Sigmoid colon (tissue), 7 donors: ENCODE data around the gene PRMT6. TPM values are rescaled to one million over a fixed set of nuclear protein-coding genes. Genes with fewer than 3 reads are reported as not detected.
"Not testable (repeated sequence)": the region's sequence is repeated elsewhere in the genome, so short reads cannot be mapped to it uniquely, and the experiment has no call there.

Experiments
- DNase-seq: peaks from one replicate; pipeline ENCODE4 v3.0.0-alpha.2; 2019
- H3K27ac ChIP-seq, 4 donors: fragments of 200-600 bp; sonication (generic); one replicate each; pipeline ENCODE4 v1.5.1; 2016 to 2019; ENCODE audit warnings: mild to moderate bottlenecking in 1 of 4
- H3K27me3 ChIP-seq, 3 donors: fragments of 200-600 bp; sonication (generic); one replicate each; pipeline ENCODE4 v1.5.1; 2019; ENCODE audit warnings: mild to moderate bottlenecking in 1 of 3
- H3K36me3 ChIP-seq, 4 donors: fragments of 200-600 bp; sonication (generic); one replicate each; pipeline ENCODE4 v1.5.1; 2016 to 2019
- H3K4me1 ChIP-seq, 4 donors: fragments of 200-600 bp; sonication (generic); one replicate each; pipeline ENCODE4 v1.5.1; 2017 to 2019
- H3K4me3 ChIP-seq, 4 donors: fragments of 200-600 bp; sonication (generic); one replicate each; pipeline ENCODE4 v1.5.1; 2017 to 2019; ENCODE audit warnings: mild to moderate bottlenecking in 2 of 4, moderate library complexity in 1 of 4
- H3K9me3 ChIP-seq, 4 donors: fragments of 200-600 bp in 3 of 4; sonication (generic) in 3 of 4; one replicate each; pipeline versions ENCODE4 v1.5.1 to v1.6.1; 2013 to 2019
- CTCF ChIP-seq, 4 experiments: fragments of 450-650 bp in 3 of 4; fragments of 200-600 bp in 1 of 4; IDR thresholded peaks; one replicate each; pipeline ENCODE4 v1.5.1; 2016 to 2019; ENCODE audit warnings: antibody characterized with exemption in 4 of 4, mild to moderate bottlenecking in 3 of 4, moderate library complexity in 2 of 4
- EP300 ChIP-seq, 4 donors: sonication (generic); formaldehyde crosslinking; IDR thresholded peaks; one replicate each; pipeline ENCODE4 v1.6.1; 2017; ENCODE audit warnings: antibody characterized with exemption in 4 of 4
- POLR2A ChIP-seq, 2 donors: fragments of 450-650 bp; IDR thresholded peaks; one replicate each; pipeline ENCODE4 v1.6.1; 2016; ENCODE audit warnings: antibody characterized with exemption in 2 of 2, mild to moderate bottlenecking in 2 of 2, moderate library complexity in 2 of 2
- POLR2AphosphoS5 ChIP-seq, 4 donors: sonication (generic); formaldehyde crosslinking; IDR thresholded peaks; one replicate each; pipeline ENCODE4 v1.6.1; 2017; ENCODE audit warnings: antibody characterized with exemption in 4 of 4
- WGBS, 2 donors: extraction: QIAGEN DNeasy Blood & Tissue Kit; methylation state at CpG; one replicate each; pipeline ENCODE4 v1.1.7; 2013; 5-methylcytosine and 5-hydroxymethylcytosine counted together
- intact Hi-C: fragments of 100-400 bp; cut with DNase I; formaldehyde crosslinking; loops from one replicate; pipeline ENCODE4 v1.15.1; 2023
- polyA plus RNA-seq, 3 donors: library from polyadenylated mRNA; stranded (reverse); fragments of 200-250 nt; gene quantifications; one replicate each; pipeline ENCODE4 v1.2.3, GENCODE V29; 2013
- total RNA-seq, 4 donors: library from RNA; depleted of rRNA; stranded (reverse); fragments of >200 nt; gene quantifications; one replicate each; pipeline ENCODE4 v1.1.0, GENCODE V29; 2016
- donor health status: healthy with polysubstance abuse.
- donor health status: Bipolar disorder and iron deficiency.
- donor health status: healthy.

The PRMT6 gene
- total and polyA plus RNA-seq, 7 donors = 6.1 to 15.6 (median 13.4) TPM

DNA sequence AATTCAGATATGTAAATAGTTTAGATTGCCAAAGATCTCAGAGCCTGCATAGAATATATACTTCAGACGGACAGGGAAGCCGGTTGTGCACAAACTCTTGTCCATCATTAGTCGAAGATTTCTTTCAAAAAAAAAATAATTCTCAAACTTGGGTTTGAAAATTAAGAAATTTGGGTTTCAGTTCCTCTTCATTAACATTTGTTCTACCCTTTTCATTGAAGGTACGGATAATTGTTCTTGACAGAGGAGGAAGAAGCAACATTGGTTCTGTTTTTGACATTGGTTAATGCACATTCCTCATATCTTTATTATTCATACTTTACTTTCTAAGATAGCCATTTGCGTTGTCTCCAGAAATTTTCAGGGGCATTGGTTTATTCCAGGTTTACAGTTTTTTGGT, 38.0 kb upstream of the PRMT6 start:
- intact Hi-C loops = no loop called here
- H3K36me3 ChIP-seq = no peaks in the 10 kb centered on the region
- WGBS, 2 donors = 81 to 83% methylated on average over 5 of the region's 5 CpGs
- H3K27ac ChIP-seq = no peak overlapping the region
- H3K9me3 ChIP-seq = no peaks in the 10 kb centered on the region
- H3K27me3 ChIP-seq = no peaks in the 10 kb centered on the region
- no peaks in the 10 kb centered on the region for H3K4me1 ChIP-seq
- DNase-seq = no peak
- no peak overlapping the region for H3K4me3 ChIP-seq
- TF ChIP-seq CTCF (IDR thresholded peaks at IDR 0.05) = no peak

DNA sequence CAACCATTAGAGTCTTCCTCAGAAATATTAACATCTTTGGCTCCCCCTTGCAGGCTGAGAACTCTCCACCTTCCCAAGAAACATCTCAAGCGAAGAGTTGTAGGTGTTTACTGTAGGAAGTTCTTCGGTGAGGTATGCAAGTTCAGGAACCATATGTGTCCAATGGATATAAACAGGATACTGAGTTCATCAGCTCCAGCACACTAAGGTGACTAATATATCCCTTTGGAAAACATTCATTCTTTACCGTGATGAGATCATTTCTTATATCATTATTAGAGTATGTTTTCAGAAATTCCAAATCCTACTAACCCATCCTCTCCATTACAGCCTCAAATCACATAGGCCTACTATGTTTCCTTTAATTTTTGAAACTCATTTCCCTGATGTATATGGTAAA, 37.3 kb upstream of the PRMT6 start:
- H3K36me3 ChIP-seq = no peaks in the 10 kb centered on the region
- no peak overlapping the region for H3K27ac ChIP-seq
- intact Hi-C loops = no loop called here
- H3K4me3 ChIP-seq = no peak overlapping the region
- H3K9me3 ChIP-seq = no peaks in the 10 kb centered on the region
- 90% methylated on average over 3 of the region's 3 CpGs for WGBS, 2 donors
- H3K27me3 ChIP-seq = no peaks in the 10 kb centered on the region
- TF ChIP-seq POLR2A (IDR thresholded peaks at IDR 0.05) = no peak
- TF ChIP-seq EP300 (IDR thresholded peaks at IDR 0.05) = no peak
- no peak for TF ChIP-seq POLR2AphosphoS5 (IDR thresholded peaks at IDR 0.05)
- no peaks in the 10 kb centered on the region for H3K4me1 ChIP-seq
- no peak for DNase-seq

GRCh38 chr1:107038874-107039273, 17.6 kb upstream of the PRMT6 start:
- DNase-seq, H3K9me3 ChIP-seq, H3K27me3 ChIP-seq, H3K4me3 ChIP-seq, H3K4me1 ChIP-seq, H3K36me3 ChIP-seq, H3K27ac ChIP-seq, intact Hi-C loops: not testable (repeated sequence)
- 91 to 92% methylated on average over 3 of the region's 3 CpGs for WGBS, 2 donors

- H3K9me3 ChIP-seq, H3K4me1 ChIP-seq, H3K4me3 ChIP-seq, H3K27me3 ChIP-seq, DNase-seq, intact Hi-C loops, H3K36me3 ChIP-seq, H3K27ac ChIP-seq: not testable (repeated sequence)
- 96 to 97% methylated on average over 44 of the region's 44 CpGs for WGBS, 2 donors
Observed at GRCh38 chr1:107044310-107045220, 11.9 kb upstream of the PRMT6 start.

- H3K4me1 ChIP-seq = no peaks in the 10 kb centered on the region
- no peak for TF ChIP-seq CTCF (IDR thresholded peaks at IDR 0.05)
- TF ChIP-seq EP300 (IDR thresholded peaks at IDR 0.05) = no peak
- no peak for TF ChIP-seq POLR2AphosphoS5 (IDR thresholded peaks at IDR 0.05)
- TF ChIP-seq POLR2A (IDR thresholded peaks at IDR 0.05) = no peak
- intact Hi-C loops = no loop called here
- no peaks in the 10 kb centered on the region for H3K9me3 ChIP-seq
- WGBS, 2 donors = 76 to 90% methylated on average over 1 of the region's 1 CpG
- H3K4me3 ChIP-seq = no peak overlapping the region
- no peak overlapping the region for H3K27ac ChIP-seq
- DNase-seq = no peak
- no peaks in the 10 kb centered on the region for H3K36me3 ChIP-seq
- H3K27me3 ChIP-seq = no peaks in the 10 kb centered on the region
Observed at GRCh38 chr1:107047602-107048001, 8.9 kb upstream of the PRMT6 start.

- intact Hi-C loops = no loop called here
- Histone ChIP-seq H3K36me3 (no peaks in the 10 kb centered on the region), H3K9me3 (no peaks in the 10 kb centered on the region), H3K27ac (no peak overlapping the region), H3K4me1 (no peaks in the 10 kb centered on the region), H3K4me3 (no peak overlapping the region), H3K27me3 (no peaks in the 10 kb centered on the region)
- DNase-seq = no peak
- no peak for TF ChIP-seq POLR2A (IDR thresholded peaks at IDR 0.05)
- TF ChIP-seq POLR2AphosphoS5 (IDR thresholded peaks at IDR 0.05) = no peak
- TF ChIP-seq EP300 (IDR thresholded peaks at IDR 0.05) = no peak
- no peak for TF ChIP-seq CTCF (IDR thresholded peaks at IDR 0.05)
Observed at GRCh38 chr1:107048241-107048640, 8.2 kb upstream of the PRMT6 start.
